SK-N-MC (cell line): Measurements from ENCODE around the gene PLXDC1.

Experiments
- DNase-seq: peaks from one replicate; pipeline ENCODE4 v3.0.0-alpha.2; 2011; ENCODE audit warnings: low read depth, low spot score
- H3K27ac ChIP-seq: fragments of 200-600 bp; sonication (generic); 2 replicates; pipeline ENCODE4 v1.5.1; 2016; ENCODE audit warnings: mixed run types
- H3K36me3 ChIP-seq: fragments of 200-600 bp; sonication (generic); 2 replicates; pipeline ENCODE4 v1.6.1; 2017; ENCODE audit warnings: antibody characterized with exemption, low read length, mixed read lengths; ENCODE audit not compliant: insufficient read depth
- H3K4me3 ChIP-seq: fragments of 200-600 bp; sonication (generic); 2 replicates; pipeline ENCODE4 v1.5.1; 2016
- H3K9ac ChIP-seq: fragments of 200-600 bp; sonication (generic); 2 replicates; pipeline ENCODE4 v1.8.0; 2017; ENCODE audit warnings: mixed run types, mixed read lengths; ENCODE audit not compliant: insufficient read length
- H3K9me3 ChIP-seq: fragments of 200-600 bp; sonication (generic); 2 replicates; pipeline ENCODE4 v1.6.1; 2017; ENCODE audit warnings: low read depth, mild to moderate bottlenecking, antibody characterized with exemption, low read length, moderate library complexity, mixed read lengths
- EZH2 ChIP-seq: fragments of 200-600 bp; sonication (generic); IDR thresholded peaks from one replicate; pipeline ENCODE4 v1.6.1; 2017; ENCODE audit warnings: antibody characterized with exemption
- FOXP2 ChIP-seq: optimal IDR thresholded peaks from 2 replicates; pipeline ENCODE3; 2011; ENCODE audit warnings: mild to moderate bottlenecking, moderate library complexity; ENCODE audit not compliant: insufficient read depth; ENCODE audit errors: extremely low read length, control extremely low read depth
- POLR2AphosphoS5 ChIP-seq: IDR thresholded peaks from 2 replicates; pipeline ENCODE4 v1.6.1; 2012; ENCODE audit warnings: mild to moderate bottlenecking, low read depth, low read length, borderline replicate concordance

PLXDC1 gene

GRCh38 chr17:39186481-39187002 is 35.1 kb upstream of the PLXDC1 start:
- Histone ChIP-seq H3K9me3 (no peaks in the 10 kb centered on the region), H3K9ac (no peak overlapping the region), H3K36me3 (peaks cover 4% of the 10 kb centered on the region; the same call in 1 of the 2 replicates), H3K4me3 (no peak overlapping the region), H3K27ac (no peak overlapping the region)
- no peak for DNase-seq
- TF ChIP-seq FOXP2 (no peak), EZH2 (no peak)

GRCh38 chr17:39183720-39184119 is 32.3 kb upstream of the PLXDC1 start:
- peaks cover 8% of the 10 kb centered on the region; the same call in 1 of the 2 replicates for H3K36me3 ChIP-seq

GRCh38 chr17:39183045-39183444 is 31.6 kb upstream of the PLXDC1 start:
- no peak for TF ChIP-seq EZH2
- TF ChIP-seq FOXP2: no peak
- TF ChIP-seq POLR2AphosphoS5: no peak
- Histone ChIP-seq H3K9me3 (no peaks in the 10 kb centered on the region), H3K27ac (no peak overlapping the region), H3K9ac (no peak overlapping the region), H3K36me3 (peaks cover 8% of the 10 kb centered on the region; the same call in 1 of the 2 replicates), H3K4me3 (no peak overlapping the region)
- DNase-seq: no peak

More at GRCh38 chr17:39183720-39184119, 32.3 kb upstream of the PLXDC1 start:
- Histone ChIP-seq H3K27ac (no peak overlapping the region), H3K9me3 (no peaks in the 10 kb centered on the region), H3K4me3 (no peak overlapping the region), H3K9ac (no peak overlapping the region)
- DNase-seq: no peak
- no peak for TF ChIP-seq FOXP2
- TF ChIP-seq EZH2: no peak
- TF ChIP-seq POLR2AphosphoS5: no peak

- Histone ChIP-seq H3K9ac (no peak overlapping the region), H3K9me3 (no peaks in the 10 kb centered on the region), H3K27ac (no peak overlapping the region), H3K36me3 (peaks cover 13% of the 10 kb centered on the region; the same call in 1 of the 2 replicates), H3K4me3 (no peak overlapping the region)
- DNase-seq: no peak
- TF ChIP-seq EZH2: no peak
- no peak for TF ChIP-seq FOXP2
These were observed 29.9 kb upstream of the PLXDC1 start for GRCh38 chr17:39181303-39181702.

GRCh38 chr17:39178536-39178935 is 27.1 kb upstream of the PLXDC1 start:
- Histone ChIP-seq H3K9ac (no peak overlapping the region), H3K4me3 (no peak overlapping the region), H3K27ac (no peak overlapping the region), H3K9me3 (no peaks in the 10 kb centered on the region), H3K36me3 (peaks cover 13% of the 10 kb centered on the region; the same call in 1 of the 2 replicates)
- TF ChIP-seq POLR2AphosphoS5 (no peak), EZH2 (no peak), FOXP2 (no peak)
- no peak for DNase-seq

- H3K9me3 ChIP-seq: no peaks in the 10 kb centered on the region
- H3K36me3 ChIP-seq: peaks cover 9% of the 10 kb centered on the region; the same call in 1 of the 2 replicates
- TF ChIP-seq POLR2AphosphoS5: no peak
- no peak for TF ChIP-seq FOXP2
- TF ChIP-seq EZH2: no peak
- DNase-seq: no peak
- no peak overlapping the region for H3K27ac ChIP-seq
- H3K4me3 ChIP-seq: no peak overlapping the region
- H3K9ac ChIP-seq: no peak overlapping the region
These were observed 25.8 kb upstream of the PLXDC1 start for GRCh38 chr17:39177256-39177655.

GRCh38 chr17:39175695-39176093 is 24.3 kb upstream of the PLXDC1 start:
- H3K27ac ChIP-seq: no peak overlapping the region
- H3K9me3 ChIP-seq: no peaks in the 10 kb centered on the region
- H3K9ac ChIP-seq: no peak overlapping the region
- H3K36me3 ChIP-seq: peaks cover 5% of the 10 kb centered on the region; the same call in 1 of the 2 replicates
- TF ChIP-seq EZH2: no peak
- no peak for TF ChIP-seq POLR2AphosphoS5
- TF ChIP-seq FOXP2: no peak
- H3K4me3 ChIP-seq: no peak overlapping the region
- no peak for DNase-seq

GRCh38 chr17:39174920-39175694 is 23.7 kb upstream of the PLXDC1 start:
- H3K27ac ChIP-seq: no peak overlapping the region

More at GRCh38 chr17:39174920-39175694, 23.7 kb upstream of the PLXDC1 start:
- peaks cover 5% of the 10 kb centered on the region; the same call in 1 of the 2 replicates for H3K36me3 ChIP-seq
- H3K4me3 ChIP-seq: no peak overlapping the region
- no peak overlapping the region for H3K9ac ChIP-seq
- TF ChIP-seq EZH2: no peak
- TF ChIP-seq FOXP2: no peak
- no peak for TF ChIP-seq POLR2AphosphoS5
- DNase-seq: peak; percentile 48
- H3K9me3 ChIP-seq: no peaks in the 10 kb centered on the region
